SU-DHL-6 (cell line): ENCODE data around the gene ACOX1.

ENCODE experiments used
- H2AFZ ChIP-seq: fragments of 200-600 bp; sonication (generic); 2 replicates; pipeline ENCODE4 v1.6.1; 2014; ENCODE audit warnings: low read depth, mild to moderate bottlenecking, moderate library complexity, mixed read lengths, antibody characterized with exemption, low read length; ENCODE audit not compliant: severe bottlenecking
- H3F3A ChIP-seq: fragments of 200-600 bp; shearing (Covaris generic); 2 replicates; pipeline ENCODE4 v1.6.0; 2016; ENCODE audit warnings: antibody characterized with exemption, mild to moderate bottlenecking; ENCODE audit not compliant: insufficient read depth
- H3K27ac ChIP-seq: fragments of 200-600 bp; sonication (generic); 2 replicates; pipeline ENCODE4 v1.5.1; 2016; ENCODE audit warnings: low read depth, mild to moderate bottlenecking, low read length, moderate library complexity, mixed read lengths
- H3K27me3 ChIP-seq: fragments of 200-600 bp; sonication (generic), shearing (Covaris generic); 2 replicates; pipeline ENCODE4 v1.6.0; 2014; ENCODE audit warnings: mild to moderate bottlenecking, low read length
- H3K36me3 ChIP-seq: fragments of 200-600 bp; sonication (generic); 2 replicates; pipeline ENCODE4 v1.6.1; 2014; ENCODE audit warnings: mild to moderate bottlenecking, low read length, mixed read lengths
- H3K4me2 ChIP-seq: fragments of 300-600, 200-600 bp; shearing (Covaris generic), sonication (generic); 2 replicates; pipeline ENCODE4 v1.6.0; 2014; ENCODE audit warnings: low read length, low read depth, mild to moderate bottlenecking; ENCODE audit not compliant: poor library complexity, severe bottlenecking
- H3K4me3 ChIP-seq: fragments of 200-600 bp; sonication (generic); 2 replicates; pipeline ENCODE4 v1.5.1; 2014; ENCODE audit warnings: antibody characterized with exemption, low read length, mild to moderate bottlenecking, mixed read lengths; ENCODE audit not compliant: insufficient read depth, poor library complexity, severe bottlenecking
- H3K79me2 ChIP-seq: fragments of 200-600 bp; sonication (generic); 2 replicates; pipeline ENCODE4 v1.6.1; 2014; ENCODE audit warnings: mild to moderate bottlenecking, low read length, moderate library complexity; ENCODE audit not compliant: insufficient read depth
- H3K9ac ChIP-seq: fragments of 200-600 bp; sonication (generic); 2 replicates; pipeline ENCODE4 v1.7.0; 2014; ENCODE audit warnings: mild to moderate bottlenecking, low read length
- H3K9me2 ChIP-seq: fragments of 200-600 bp; sonication (generic); replicated peaks from 2 replicates; pipeline ENCODE4 v1.6.1; 2014; ENCODE audit warnings: low read length; ENCODE audit not compliant: insufficient read depth
- H3K9me3 ChIP-seq: fragments of 200-600 bp; sonication (generic); 2 replicates; pipeline ENCODE4 v1.6.1; 2014; ENCODE audit warnings: low read length, mixed read lengths; ENCODE audit not compliant: insufficient read depth
- H4K20me1 ChIP-seq: fragments of 200-600 bp; sonication (generic); 2 replicates; pipeline ENCODE4 v1.6.1; 2014; ENCODE audit warnings: low read depth, mild to moderate bottlenecking, antibody characterized with exemption, low read length, moderate library complexity, mixed read lengths
- EZH2phosphoT487 ChIP-seq: fragments of 200-600 bp; sonication (generic), shearing (Covaris generic); conservative IDR thresholded peaks from 2 replicates; pipeline ENCODE4 v1.6.1; 2018; ENCODE audit warnings: mild to moderate bottlenecking, antibody characterized with exemption, low read length, moderate library complexity, mixed read lengths
- TF ChIP-seq, protein P1 (sequence below): fragments of 200-600 bp; sonication (generic); IDR thresholded peaks from one replicate; pipeline ENCODE4 v1.5.1; 2017; ENCODE audit warnings: antibody characterized with exemption, mild to moderate bottlenecking, low read length, moderate library complexity; ENCODE audit not compliant: insufficient read depth, poor library complexity, severe bottlenecking

The ACOX1 gene

DNA sequence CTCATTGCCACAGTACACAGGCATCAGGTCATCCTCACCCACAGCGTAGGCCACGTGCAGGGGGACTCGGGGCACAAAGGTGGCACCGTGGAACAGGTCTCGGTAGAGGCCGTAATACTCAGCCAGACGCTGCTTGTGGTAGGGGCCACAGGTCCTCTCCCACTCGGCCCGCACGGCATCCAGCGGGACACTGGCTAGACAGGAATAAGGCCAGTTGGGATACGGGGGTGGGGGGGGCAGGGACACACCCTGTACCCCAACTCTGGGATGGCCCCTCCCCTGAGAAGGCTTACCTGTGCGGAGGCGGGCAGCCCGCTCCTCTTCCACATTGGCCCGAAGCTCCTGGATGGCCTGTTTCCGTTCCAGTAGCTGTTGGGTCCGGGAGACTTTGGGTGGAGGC is 77.2 kb downstream of the ACOX1 start:
- no peak overlapping the region for H3K9ac ChIP-seq
- H3K9me3 ChIP-seq: no peaks in the 10 kb centered on the region
- H3K79me2 ChIP-seq: peaks cover 13% of the 10 kb centered on the region
- H4K20me1 ChIP-seq: no peaks in the 10 kb centered on the region
- no peak overlapping the region for H3K4me2 ChIP-seq
- no peaks in the 10 kb centered on the region for H3K9me2 ChIP-seq
- H2AFZ ChIP-seq: no peak overlapping the region
- no peak for TF ChIP-seq EZH2phosphoT487
- TF ChIP-seq, protein P1, sequence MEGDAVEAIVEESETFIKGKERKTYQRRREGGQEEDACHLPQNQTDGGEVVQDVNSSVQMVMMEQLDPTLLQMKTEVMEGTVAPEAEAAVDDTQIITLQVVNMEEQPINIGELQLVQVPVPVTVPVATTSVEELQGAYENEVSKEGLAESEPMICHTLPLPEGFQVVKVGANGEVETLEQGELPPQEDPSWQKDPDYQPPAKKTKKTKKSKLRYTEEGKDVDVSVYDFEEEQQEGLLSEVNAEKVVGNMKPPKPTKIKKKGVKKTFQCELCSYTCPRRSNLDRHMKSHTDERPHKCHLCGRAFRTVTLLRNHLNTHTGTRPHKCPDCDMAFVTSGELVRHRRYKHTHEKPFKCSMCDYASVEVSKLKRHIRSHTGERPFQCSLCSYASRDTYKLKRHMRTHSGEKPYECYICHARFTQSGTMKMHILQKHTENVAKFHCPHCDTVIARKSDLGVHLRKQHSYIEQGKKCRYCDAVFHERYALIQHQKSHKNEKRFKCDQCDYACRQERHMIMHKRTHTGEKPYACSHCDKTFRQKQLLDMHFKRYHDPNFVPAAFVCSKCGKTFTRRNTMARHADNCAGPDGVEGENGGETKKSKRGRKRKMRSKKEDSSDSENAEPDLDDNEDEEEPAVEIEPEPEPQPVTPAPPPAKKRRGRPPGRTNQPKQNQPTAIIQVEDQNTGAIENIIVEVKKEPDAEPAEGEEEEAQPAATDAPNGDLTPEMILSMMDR: no peak
- peaks cover 10% of the 10 kb centered on the region for H3F3A ChIP-seq
- no peaks in the 10 kb centered on the region for H3K27me3 ChIP-seq
- H3K4me3 ChIP-seq: no peak overlapping the region
- H3K36me3 ChIP-seq: no peaks in the 10 kb centered on the region
- H3K27ac ChIP-seq: no peak overlapping the region

DNA sequence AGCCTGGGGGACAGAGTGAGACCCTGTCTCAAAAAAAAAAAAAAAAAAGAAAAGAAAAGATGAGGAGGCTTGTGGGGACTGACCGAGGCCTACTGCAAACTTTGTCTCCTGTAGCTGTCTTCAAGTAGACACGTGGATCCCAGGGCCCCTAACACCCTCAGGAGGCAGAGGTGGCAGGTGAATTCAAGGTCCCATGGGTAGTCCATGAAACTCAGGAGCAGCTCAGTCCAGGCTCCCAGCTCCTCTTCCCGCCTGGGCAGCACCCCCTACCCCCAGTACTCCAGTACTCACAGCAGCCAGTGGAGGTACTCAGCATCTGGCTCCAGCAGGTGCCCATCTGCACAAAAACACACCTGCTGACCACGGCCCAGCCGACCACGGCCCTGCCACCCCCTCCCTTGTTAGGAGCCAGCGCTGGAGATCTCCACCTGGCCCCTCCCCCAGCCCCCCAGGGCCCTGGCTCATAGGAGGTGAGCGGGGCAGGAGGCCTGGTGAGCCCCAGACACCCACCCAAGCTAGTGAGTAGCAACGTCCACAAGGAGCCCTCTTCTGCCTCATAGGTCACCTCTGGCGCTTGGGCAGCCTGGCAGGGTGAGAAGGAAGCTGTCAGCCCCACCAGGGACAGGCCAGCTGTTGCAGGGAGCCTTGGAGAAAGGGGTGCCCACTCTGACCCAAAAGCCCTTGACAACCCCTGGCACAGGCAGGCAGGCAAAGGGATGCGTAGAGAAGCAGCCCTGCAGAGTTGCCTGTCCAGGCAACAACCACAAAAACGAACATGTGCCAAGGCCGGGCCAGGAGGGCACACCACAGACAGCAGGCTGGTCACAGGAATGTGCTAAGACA is 78.1 kb downstream of the ACOX1 start:
- no peaks in the 10 kb centered on the region for H3K9me2 ChIP-seq
- H3K4me2 ChIP-seq: no peak overlapping the region
- no peak overlapping the region for H3K9ac ChIP-seq
- no peaks in the 10 kb centered on the region for H3K9me3 ChIP-seq
- H3K79me2 ChIP-seq: peaks cover 13% of the 10 kb centered on the region
- H3F3A ChIP-seq: peaks cover 10% of the 10 kb centered on the region
- no peak overlapping the region for H3K4me3 ChIP-seq
- no peaks in the 10 kb centered on the region for H3K36me3 ChIP-seq
- TF ChIP-seq, protein P1: no peak
- TF ChIP-seq EZH2phosphoT487: no peak
- H2AFZ ChIP-seq: no peak overlapping the region
- no peaks in the 10 kb centered on the region for H3K27me3 ChIP-seq
- H3K27ac ChIP-seq: no peak overlapping the region
- H4K20me1 ChIP-seq: no peaks in the 10 kb centered on the region

DNA sequence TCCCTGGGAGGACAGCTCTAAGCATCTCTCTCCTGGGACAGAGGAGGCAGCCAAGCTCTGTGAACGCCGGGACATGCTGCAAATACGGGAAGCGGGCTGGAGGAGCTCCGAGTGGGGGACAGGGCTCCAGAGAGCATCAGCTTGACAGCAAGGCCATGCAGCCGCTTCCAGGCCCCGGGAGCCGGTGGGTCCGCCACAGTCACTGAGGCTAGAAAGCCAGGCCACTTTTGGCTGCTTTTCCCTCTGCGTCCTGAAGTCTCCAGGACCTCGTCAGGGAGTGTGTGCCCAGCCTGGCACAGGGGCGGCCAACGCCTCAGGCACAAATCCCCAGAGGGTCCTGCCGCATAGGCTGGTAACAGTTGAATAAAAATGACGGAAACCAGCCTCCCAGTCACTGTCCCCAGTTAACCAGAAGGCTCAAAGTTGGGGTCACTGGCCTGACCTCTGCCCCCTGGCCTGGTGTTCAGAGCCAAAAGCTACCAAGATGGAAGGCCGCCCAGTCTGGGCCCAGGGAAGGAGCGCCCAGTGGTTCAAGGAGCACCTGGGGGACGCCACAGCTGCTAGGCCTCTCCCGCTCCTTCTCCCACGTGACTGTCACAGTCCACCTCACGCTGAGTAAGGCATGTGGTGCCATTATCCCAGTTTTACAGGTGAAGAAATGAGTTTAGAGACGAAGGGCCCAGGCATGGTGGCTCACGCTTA is 79.0 kb downstream of the ACOX1 start:
- H3K9ac ChIP-seq: no peak overlapping the region
- no peak overlapping the region for H3K4me2 ChIP-seq
- no peak overlapping the region for H2AFZ ChIP-seq
- H3K9me3 ChIP-seq: no peaks in the 10 kb centered on the region
- H3K4me3 ChIP-seq: no peak overlapping the region
- no peaks in the 10 kb centered on the region for H4K20me1 ChIP-seq
- H3K9me2 ChIP-seq: no peaks in the 10 kb centered on the region
- no peaks in the 10 kb centered on the region for H3K36me3 ChIP-seq
- H3K27me3 ChIP-seq: no peaks in the 10 kb centered on the region
- peaks cover 22% of the 10 kb centered on the region for H3K79me2 ChIP-seq
- H3K27ac ChIP-seq: no peak overlapping the region
- TF ChIP-seq, protein P1: no peak
- no peak for TF ChIP-seq EZH2phosphoT487
- peaks cover 10% of the 10 kb centered on the region for H3F3A ChIP-seq
